Measurements from ENCODE around the gene TMIGD1. TPM values are rescaled to one million over a fixed set of nuclear protein-coding genes. Genes with fewer than 3 reads are reported as not detected.

Gene TMIGD1
- total RNA-seq, 1 donor from 2014 or later: not detected

DNA sequence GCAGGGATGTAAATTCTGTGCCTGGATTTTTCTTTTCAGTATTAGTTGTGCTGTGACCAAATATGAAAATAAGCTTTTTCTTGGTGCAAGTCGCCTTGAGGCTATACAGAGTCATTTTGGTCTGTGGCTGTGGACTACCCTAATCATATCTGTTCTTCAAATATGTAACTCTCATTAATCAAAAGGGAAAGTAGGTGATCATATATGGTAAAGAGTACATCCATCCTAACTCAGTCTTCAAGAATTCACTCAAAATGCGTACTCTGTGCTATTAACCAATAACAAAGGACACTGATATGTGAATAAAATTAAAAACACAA, 47.4 kb upstream of the TMIGD1 start:
- peaks cover 29% of the 10 kb centered on the region for H3K4me1 Mint-ChIP-seq (ENCODE audit: low read depth, unreplicated experiment)
- FAIRE-seq (no peak), DNase-seq (ENCODE audit: low read depth) (no peak)
- Histone ChIP-seq H3K9ac (ENCODE audit: low read length) (no peak overlapping the region), H2AFZ (ENCODE audit: low read depth, low read length) (no peak overlapping the region), H3K36me3 (ENCODE audit: insufficient read depth, low read length) (no peaks in the 10 kb centered on the region), H3K27ac (ENCODE audit: low read depth, low read length) (no peak overlapping the region), H3K4me1 (ENCODE audit: insufficient read depth, low read length) (peaks cover 16% of the 10 kb centered on the region), H3K4me3 (ENCODE audit: insufficient read depth, low read depth, low read length) (no peak overlapping the region), H4K20me1 (ENCODE audit: insufficient read depth, low read length) (peaks cover 31% of the 10 kb centered on the region), H3K9me3 (ENCODE audit: insufficient read depth, low read depth, low read length) (no peaks in the 10 kb centered on the region), H3K79me2 (ENCODE audit: insufficient read depth, low read length) (peaks cover 41% of the 10 kb centered on the region), H3K4me2 (ENCODE audit: low read length) (peak overlapping the region; percentile 98), H3K27me3 (ENCODE audit: insufficient read depth, low read length) (no peaks in the 10 kb centered on the region)
- H3K36me3 Mint-ChIP-seq (ENCODE audit: low read depth, unreplicated experiment): peaks cover under 1% of the 10 kb centered on the region
- no peak overlapping the region for H3K27ac Mint-ChIP-seq (ENCODE audit: unreplicated experiment)
- H3K27me3 Mint-ChIP-seq (ENCODE audit: low read depth, unreplicated experiment): no peaks in the 10 kb centered on the region
- TF ChIP-seq, protein P1, sequence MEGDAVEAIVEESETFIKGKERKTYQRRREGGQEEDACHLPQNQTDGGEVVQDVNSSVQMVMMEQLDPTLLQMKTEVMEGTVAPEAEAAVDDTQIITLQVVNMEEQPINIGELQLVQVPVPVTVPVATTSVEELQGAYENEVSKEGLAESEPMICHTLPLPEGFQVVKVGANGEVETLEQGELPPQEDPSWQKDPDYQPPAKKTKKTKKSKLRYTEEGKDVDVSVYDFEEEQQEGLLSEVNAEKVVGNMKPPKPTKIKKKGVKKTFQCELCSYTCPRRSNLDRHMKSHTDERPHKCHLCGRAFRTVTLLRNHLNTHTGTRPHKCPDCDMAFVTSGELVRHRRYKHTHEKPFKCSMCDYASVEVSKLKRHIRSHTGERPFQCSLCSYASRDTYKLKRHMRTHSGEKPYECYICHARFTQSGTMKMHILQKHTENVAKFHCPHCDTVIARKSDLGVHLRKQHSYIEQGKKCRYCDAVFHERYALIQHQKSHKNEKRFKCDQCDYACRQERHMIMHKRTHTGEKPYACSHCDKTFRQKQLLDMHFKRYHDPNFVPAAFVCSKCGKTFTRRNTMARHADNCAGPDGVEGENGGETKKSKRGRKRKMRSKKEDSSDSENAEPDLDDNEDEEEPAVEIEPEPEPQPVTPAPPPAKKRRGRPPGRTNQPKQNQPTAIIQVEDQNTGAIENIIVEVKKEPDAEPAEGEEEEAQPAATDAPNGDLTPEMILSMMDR (IDR thresholded peaks at IDR 0.05; ENCODE audit: insufficient read depth, low read depth, low read length): no peak
- no peak for TF ChIP-seq EZH2 (IDR thresholded peaks at IDR 0.05; ENCODE audit: insufficient read depth, low read length)
- peak overlapping the region; percentile 14 for H3K4me3 Mint-ChIP-seq (ENCODE audit: unreplicated experiment)
- H3K9me3 Mint-ChIP-seq (ENCODE audit: unreplicated experiment): no peaks in the 10 kb centered on the region

DNA sequence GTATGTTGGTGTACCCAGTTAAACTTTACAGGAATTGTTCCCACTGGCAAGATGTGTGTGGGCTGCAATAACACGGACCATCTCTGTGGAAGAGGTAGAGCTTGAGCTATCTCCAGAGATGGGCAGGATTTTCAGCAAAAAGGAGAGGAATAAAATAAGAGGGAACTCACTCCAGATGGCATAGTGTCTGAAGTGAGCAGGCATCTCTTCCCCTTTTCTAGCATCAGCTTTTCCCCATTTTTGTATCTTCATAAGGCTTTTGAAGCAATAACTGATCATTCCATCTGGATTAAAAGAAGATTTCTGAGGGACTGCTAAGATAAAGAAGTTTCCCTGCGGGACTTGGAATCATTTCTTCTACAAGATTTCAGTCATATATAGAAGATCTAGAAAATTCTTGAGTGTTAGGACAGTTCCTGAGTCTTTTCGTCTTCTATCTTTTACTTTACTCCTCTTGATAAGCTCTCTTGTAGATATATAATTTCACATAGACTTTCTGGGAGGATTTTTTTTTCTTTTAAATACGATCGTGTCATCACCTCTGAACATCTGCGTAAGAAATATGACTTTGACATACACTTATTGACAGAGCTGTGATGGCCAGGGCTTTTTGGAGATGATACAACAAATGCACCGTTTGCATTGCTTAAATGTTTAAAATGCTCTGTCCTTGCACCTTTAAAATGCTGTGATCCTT, 46.9 kb upstream of the TMIGD1 start:
- Histone ChIP-seq H3K27me3 (ENCODE audit: insufficient read depth, low read length) (no peaks in the 10 kb centered on the region), H3K4me1 (ENCODE audit: insufficient read depth, low read length) (peaks cover 17% of the 10 kb centered on the region), H3K27ac (ENCODE audit: low read depth, low read length) (no peak overlapping the region), H3K4me2 (ENCODE audit: low read length) (peak overlapping the region; percentile 98), H3K9ac (ENCODE audit: low read length) (no peak overlapping the region), H3K9me3 (ENCODE audit: insufficient read depth, low read depth, low read length) (no peaks in the 10 kb centered on the region), H3K4me3 (ENCODE audit: insufficient read depth, low read depth, low read length) (peak overlapping the region; percentile 68), H4K20me1 (ENCODE audit: insufficient read depth, low read length) (peaks cover 31% of the 10 kb centered on the region), H3K36me3 (ENCODE audit: insufficient read depth, low read length) (no peaks in the 10 kb centered on the region), H2AFZ (ENCODE audit: low read depth, low read length) (no peak overlapping the region), H3K79me2 (ENCODE audit: insufficient read depth, low read length) (peaks cover 41% of the 10 kb centered on the region)
- Mint-ChIP-seq H3K36me3 (ENCODE audit: low read depth, unreplicated experiment) (no peaks in the 10 kb centered on the region), H3K4me3 (ENCODE audit: unreplicated experiment) (peak overlapping the region; percentile 86), H3K9me3 (ENCODE audit: unreplicated experiment) (no peaks in the 10 kb centered on the region), H3K27me3 (ENCODE audit: low read depth, unreplicated experiment) (no peaks in the 10 kb centered on the region), H3K27ac (ENCODE audit: unreplicated experiment) (no peak overlapping the region), H3K4me1 (ENCODE audit: low read depth, unreplicated experiment) (peaks cover 32% of the 10 kb centered on the region)
- no peak for DNase-seq (ENCODE audit: low read depth)
- FAIRE-seq: no peak
- no peak for TF ChIP-seq EZH2 (IDR thresholded peaks at IDR 0.05; ENCODE audit: insufficient read depth, low read length)
- TF ChIP-seq, protein P1 (IDR thresholded peaks at IDR 0.05; ENCODE audit: insufficient read depth, low read depth, low read length): no peak

DNA sequence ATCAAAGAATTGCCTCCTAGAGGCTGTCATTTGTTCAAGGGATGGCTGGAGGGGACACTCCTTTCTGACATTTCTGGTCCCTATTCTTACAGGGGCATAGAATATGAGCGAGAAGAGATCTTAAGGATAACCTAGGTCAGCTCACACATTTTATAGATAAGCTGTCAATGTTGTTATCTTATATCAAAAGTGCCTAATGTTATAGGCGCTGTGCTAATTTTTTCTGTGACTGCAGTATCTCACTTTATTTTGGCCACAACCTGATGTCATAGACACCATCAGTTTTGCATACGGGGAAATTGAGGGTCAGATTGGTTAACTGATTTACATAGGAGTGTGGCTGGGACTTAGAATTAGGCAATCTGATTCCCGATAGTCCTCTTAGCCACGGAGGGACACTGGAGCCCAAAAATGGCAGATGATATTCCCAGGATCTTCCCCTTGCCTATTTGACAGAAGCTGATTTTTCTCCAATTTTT, 46.1 kb upstream of the TMIGD1 start:
- peaks cover 31% of the 10 kb centered on the region for H4K20me1 ChIP-seq (ENCODE audit: insufficient read depth, low read length)
- peaks cover 41% of the 10 kb centered on the region for H3K79me2 ChIP-seq (ENCODE audit: insufficient read depth, low read length)
- no peaks in the 10 kb centered on the region for H3K9me3 Mint-ChIP-seq (ENCODE audit: unreplicated experiment)
- peaks cover 17% of the 10 kb centered on the region for H3K4me1 ChIP-seq (ENCODE audit: insufficient read depth, low read length)
- H3K27me3 Mint-ChIP-seq (ENCODE audit: low read depth, unreplicated experiment): no peaks in the 10 kb centered on the region
- H3K4me2 ChIP-seq (ENCODE audit: low read length): peak overlapping the region; percentile 98
- peaks cover 34% of the 10 kb centered on the region for H3K4me1 Mint-ChIP-seq (ENCODE audit: low read depth, unreplicated experiment)
- FAIRE-seq: no peak
- no peaks in the 10 kb centered on the region for H3K9me3 ChIP-seq (ENCODE audit: insufficient read depth, low read depth, low read length)
- H3K27me3 ChIP-seq (ENCODE audit: insufficient read depth, low read length): no peaks in the 10 kb centered on the region
- peak overlapping the region; percentile 68 for H3K4me3 ChIP-seq (ENCODE audit: insufficient read depth, low read depth, low read length)
- TF ChIP-seq EZH2 (IDR thresholded peaks at IDR 0.05; ENCODE audit: insufficient read depth, low read length): no peak
- TF ChIP-seq, protein P1 (IDR thresholded peaks at IDR 0.05; ENCODE audit: insufficient read depth, low read depth, low read length): no peak
- DNase-seq (ENCODE audit: low read depth): no peak
- no peaks in the 10 kb centered on the region for H3K36me3 Mint-ChIP-seq (ENCODE audit: low read depth, unreplicated experiment)
- peak overlapping the region; percentile 82 for H3K9ac ChIP-seq (ENCODE audit: low read length)
- H2AFZ ChIP-seq (ENCODE audit: low read depth, low read length): peak overlapping the region; percentile 84
- no peak overlapping the region for H3K27ac ChIP-seq (ENCODE audit: low read depth, low read length)
- H3K36me3 ChIP-seq (ENCODE audit: insufficient read depth, low read length): no peaks in the 10 kb centered on the region
- H3K27ac Mint-ChIP-seq (ENCODE audit: unreplicated experiment): no peak overlapping the region
- peak overlapping the region; percentile 86 for H3K4me3 Mint-ChIP-seq (ENCODE audit: unreplicated experiment)
